Ascending aorta (tissue), 2 donors: Measurements from ENCODE around the gene CCDC159. TPM values are rescaled to one million over a fixed set of nuclear protein-coding genes. Genes with fewer than 3 reads are reported as not detected.

Source experiments
- DNase-seq, 2 donors: peaks; one replicate each; pipeline ENCODE4 v3.0.0-alpha.2; 2019; ENCODE audit warnings: low spot score in 2 of 2
- H3K27ac ChIP-seq, 2 donors: fragments of 200-600 bp; sonication (generic); one replicate each; pipeline ENCODE4 v1.5.1; 2016 to 2017; ENCODE audit warnings: mild to moderate bottlenecking in 1 of 2
- H3K27me3 ChIP-seq: fragments of 200-600 bp; sonication (generic); one replicate; pipeline ENCODE4 v1.5.1; 2017
- H3K36me3 ChIP-seq, 2 donors: fragments of 200-600 bp; sonication (generic); one replicate each; pipeline ENCODE4 v1.5.1; 2016
- H3K4me1 ChIP-seq, 2 donors: fragments of 200-600 bp; sonication (generic); one replicate each; pipeline ENCODE4 v1.5.1; 2016 to 2017; ENCODE audit warnings: mild to moderate bottlenecking in 1 of 2
- H3K4me3 ChIP-seq, 2 donors: fragments of 200-600 bp; sonication (generic); one replicate each; pipeline ENCODE4 v1.5.1; 2016 to 2017; ENCODE audit warnings: mild to moderate bottlenecking in 1 of 2
- H3K9me3 ChIP-seq, 2 donors: fragments of 200-600 bp; sonication (generic); one replicate each; pipeline ENCODE4 v1.5.1; 2016
- intact Hi-C: fragments of 100-400 bp; cut with DNase I; formaldehyde crosslinking; loops from one replicate; pipeline ENCODE4 v1.15.1; 2023
- total RNA-seq: library from RNA; depleted of rRNA; stranded (reverse); fragments of >200 nt; gene quantifications from one replicate; pipeline ENCODE4 v1.1.0, GENCODE V29; 2016
- TF ChIP-seq, protein P1 (sequence below), 3 experiments: fragments of 200-600 bp in 2 of 3; fragments of 450-650 bp in 1 of 3; sonication (generic) in 2 of 3; IDR thresholded peaks; one replicate each; pipeline ENCODE4 v1.5.1; 2016 to 2019; ENCODE audit warnings: antibody characterized with exemption in 3 of 3, mild to moderate bottlenecking in 1 of 3, moderate library complexity in 1 of 3

CCDC159 gene
- total RNA-seq, 1 donor from 2014 or later = 79.0 TPM

DNA sequence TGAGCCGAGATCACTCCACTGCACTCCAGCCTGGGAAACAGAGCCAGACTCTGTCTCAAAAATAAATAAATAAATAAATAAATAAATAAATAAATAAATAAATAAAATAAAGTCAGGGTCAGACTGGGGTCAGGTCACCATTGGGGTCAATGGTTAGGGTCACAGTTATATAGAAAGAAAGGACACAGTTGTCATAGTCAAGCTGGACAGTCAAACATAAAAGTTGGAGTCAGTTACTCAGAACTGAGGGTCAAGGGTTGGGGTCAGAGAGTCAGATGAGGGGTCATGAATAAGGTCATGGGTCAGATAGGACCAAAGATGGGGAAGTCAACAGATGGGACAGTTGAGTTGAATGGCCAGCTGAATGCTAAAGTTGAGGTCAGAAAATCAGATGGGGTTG lies 54.5 kb downstream of the CCDC159 start:
- Histone ChIP-seq H3K9me3 (no peaks in the 10 kb centered on the region), H3K27ac (no peak overlapping the region), H3K4me1 (no peaks in the 10 kb centered on the region), H3K4me3 (no peak overlapping the region), H3K27me3 (no peaks in the 10 kb centered on the region), H3K36me3 (peaks cover 5 to 13% of the 10 kb centered on the region in 2 donors)
- intact Hi-C loops = no loop called here
- TF ChIP-seq, protein P1, sequence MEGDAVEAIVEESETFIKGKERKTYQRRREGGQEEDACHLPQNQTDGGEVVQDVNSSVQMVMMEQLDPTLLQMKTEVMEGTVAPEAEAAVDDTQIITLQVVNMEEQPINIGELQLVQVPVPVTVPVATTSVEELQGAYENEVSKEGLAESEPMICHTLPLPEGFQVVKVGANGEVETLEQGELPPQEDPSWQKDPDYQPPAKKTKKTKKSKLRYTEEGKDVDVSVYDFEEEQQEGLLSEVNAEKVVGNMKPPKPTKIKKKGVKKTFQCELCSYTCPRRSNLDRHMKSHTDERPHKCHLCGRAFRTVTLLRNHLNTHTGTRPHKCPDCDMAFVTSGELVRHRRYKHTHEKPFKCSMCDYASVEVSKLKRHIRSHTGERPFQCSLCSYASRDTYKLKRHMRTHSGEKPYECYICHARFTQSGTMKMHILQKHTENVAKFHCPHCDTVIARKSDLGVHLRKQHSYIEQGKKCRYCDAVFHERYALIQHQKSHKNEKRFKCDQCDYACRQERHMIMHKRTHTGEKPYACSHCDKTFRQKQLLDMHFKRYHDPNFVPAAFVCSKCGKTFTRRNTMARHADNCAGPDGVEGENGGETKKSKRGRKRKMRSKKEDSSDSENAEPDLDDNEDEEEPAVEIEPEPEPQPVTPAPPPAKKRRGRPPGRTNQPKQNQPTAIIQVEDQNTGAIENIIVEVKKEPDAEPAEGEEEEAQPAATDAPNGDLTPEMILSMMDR (IDR thresholded peaks at IDR 0.05) = no peak
- no peak for DNase-seq

DNA sequence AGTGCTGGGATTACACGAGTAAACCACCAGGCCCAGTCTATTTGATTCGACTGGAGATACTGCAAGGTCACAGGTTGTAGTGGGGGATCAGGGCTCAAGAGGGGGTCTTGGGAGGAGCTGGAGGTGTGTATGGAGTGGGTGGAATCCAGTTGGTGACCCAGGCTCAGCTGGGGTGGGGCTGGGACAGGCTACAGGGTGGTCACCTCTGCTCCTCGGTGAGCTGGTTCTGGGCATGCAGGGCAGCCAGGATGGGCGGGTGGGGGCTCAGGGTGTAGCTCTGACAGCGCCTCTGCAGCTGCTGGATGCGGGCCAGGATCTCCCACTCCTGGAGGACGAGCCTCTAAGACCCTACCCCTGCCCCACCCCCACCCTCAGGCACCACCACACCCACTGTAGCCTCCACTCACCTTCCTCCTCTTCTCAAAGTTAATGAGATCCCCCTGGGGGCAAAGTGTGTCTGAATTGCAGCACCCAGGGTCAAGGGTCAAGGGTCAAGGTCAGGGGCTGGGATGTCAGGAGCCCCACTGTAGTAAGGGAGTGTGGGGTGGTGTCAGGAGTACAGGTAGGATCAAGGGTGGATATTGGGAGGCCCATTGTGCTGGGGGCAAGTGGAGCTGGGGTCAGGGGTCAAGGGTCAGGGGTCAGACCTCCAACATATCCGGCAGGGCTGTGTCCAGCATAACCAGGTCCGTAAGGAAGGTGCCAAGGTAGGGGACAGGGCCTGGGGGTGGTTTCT lies 55.7 kb downstream of the CCDC159 start:
- H3K27ac ChIP-seq = no peak overlapping the region
- TF ChIP-seq, protein P1 (IDR thresholded peaks at IDR 0.05) = no peak
- DNase-seq = no peak
- no peaks in the 10 kb centered on the region for H3K27me3 ChIP-seq
- intact Hi-C loops = no loop called here
- H3K36me3 ChIP-seq = peaks cover 5 to 13% of the 10 kb centered on the region in 2 donors
- no peaks in the 10 kb centered on the region for H3K4me1 ChIP-seq
- no peaks in the 10 kb centered on the region for H3K9me3 ChIP-seq
- no peak overlapping the region for H3K4me3 ChIP-seq

Other genes starting within 250 kb of the CCDC159 start
- gene SPC24, start 190.7 kb upstream of the CCDC159 start, total RNA-seq = 1.1 TPM
- 572 TPM for gene KANK2, start 149.0 kb upstream of the CCDC159 start, total RNA-seq
- gene ANGPTL8, start 106.9 kb upstream of the CCDC159 start, total RNA-seq = not detected
- 140 TPM for gene DOCK6, start 84.0 kb upstream of the CCDC159 start, total RNA-seq
- not detected for gene TSPAN16, start 50.4 kb upstream of the CCDC159 start, total RNA-seq
- gene RAB3D, start 6.9 kb upstream of the CCDC159 start, total RNA-seq = 33.6 TPM
- 225 TPM for gene TMEM205, start 251 bp upstream of the CCDC159 start, total RNA-seq
- 61.4 TPM for gene PLPPR2, start 8.9 kb downstream of the CCDC159 start, total RNA-seq
- gene SWSAP1, start 28.1 kb downstream of the CCDC159 start, total RNA-seq = 4.5 TPM
- gene EPOR, start 37.8 kb downstream of the CCDC159 start, total RNA-seq = 0.21 TPM
- 63.2 TPM for gene RGL3, start 72.8 kb downstream of the CCDC159 start, total RNA-seq
- gene ODAD3, start 88.6 kb downstream of the CCDC159 start, total RNA-seq = not detected
- gene PRKCSH, start 89.1 kb downstream of the CCDC159 start, total RNA-seq = 208 TPM
- gene ELAVL3, start 134.5 kb downstream of the CCDC159 start, total RNA-seq = not detected
- gene ZNF653, start 159.3 kb downstream of the CCDC159 start, total RNA-seq = 7.6 TPM
- 27.5 TPM for gene ECSIT, start 182.6 kb downstream of the CCDC159 start, total RNA-seq
- 477 TPM for gene CNN1, start 192.3 kb downstream of the CCDC159 start, total RNA-seq
- 28.9 TPM for gene ELOF1, start 212.7 kb downstream of the CCDC159 start, total RNA-seq
- not detected for gene ACP5, start 231.1 kb downstream of the CCDC159 start, total RNA-seq